ENCODE results near the gene ASCC1.

- TF ChIP-seq CTCF (conservative IDR thresholded peaks at IDR 0.05) (no peak), ZFX (IDR thresholded peaks at IDR 0.05) (no peak)
Observed at GRCh38 chr10:72228318-72228751, 12.3 kb upstream of the ASCC1 start.
